ENCODE data around the gene GRK1.

The GRK1 gene

DNA sequence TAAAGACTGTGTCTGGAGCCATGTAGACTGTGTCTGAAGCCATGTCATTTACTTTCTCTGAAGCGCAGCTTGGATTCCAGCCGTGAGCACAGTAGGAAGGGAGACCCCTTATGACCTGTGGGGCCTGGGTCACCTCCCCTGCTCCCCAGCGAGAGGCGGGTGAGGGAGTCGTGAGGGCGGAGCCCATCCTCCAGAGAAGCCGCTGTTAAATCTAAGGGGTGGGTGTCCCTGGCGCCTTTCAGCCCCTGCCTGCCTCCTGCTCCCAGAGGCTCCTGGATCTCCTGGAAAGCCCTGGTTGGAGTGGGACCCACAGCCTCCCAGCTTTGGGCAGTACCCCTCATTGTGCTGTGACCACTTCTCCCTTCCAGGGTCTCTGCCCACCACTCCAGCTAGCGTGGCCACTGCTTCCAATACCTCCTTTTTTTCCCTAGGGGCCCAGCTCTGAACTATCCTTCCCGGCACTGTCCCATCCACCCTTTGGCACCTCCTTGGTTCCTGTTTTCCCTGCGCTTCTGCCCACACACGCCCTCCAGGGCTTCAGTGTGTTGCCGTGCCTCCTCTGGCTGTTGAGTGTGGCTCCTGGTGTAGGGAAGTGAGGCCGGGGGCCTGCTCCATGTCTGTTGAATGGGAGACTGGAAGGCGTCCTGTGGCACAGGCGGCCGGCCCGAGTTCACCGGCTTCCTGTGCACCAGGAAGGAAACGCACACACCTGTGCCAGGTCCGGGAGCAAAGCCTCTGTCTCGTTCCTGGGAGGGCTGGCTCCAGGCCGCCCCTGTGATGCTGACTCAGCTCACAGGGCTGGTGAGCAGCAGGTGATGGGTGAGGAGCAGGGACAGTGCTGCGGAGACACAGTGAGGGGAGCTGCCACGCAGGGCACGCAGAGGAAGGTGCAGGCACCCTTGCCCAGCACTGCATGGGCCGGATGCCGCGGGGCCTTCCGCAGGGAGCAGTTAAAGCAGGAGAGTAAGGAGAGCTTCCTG, 38.4 kb upstream of the GRK1 start:
- in situ Hi-C loops (cut with HindIII; ENCODE audit: low sequenced_read_pairs) = no loop called here
- no peak for TF ChIP-seq CTCF (IDR thresholded peaks at IDR 0.05; ENCODE audit: low read depth, low read length, missing control alignments)
- no peak overlapping the region for H3K4me3 ChIP-seq (ENCODE audit: low read depth, low read length)
- DNase-seq (ENCODE audit: low read depth) = no peak

GRCh38 chr13:113629866-113630265, 37.2 kb upstream of the GRK1 start:
- H3K4me3 ChIP-seq (ENCODE audit: low read depth, low read length) = no peak overlapping the region
- TF ChIP-seq CTCF (IDR thresholded peaks at IDR 0.05; ENCODE audit: low read depth, low read length, missing control alignments) = no peak
- DNase-seq (ENCODE audit: low read depth) = no peak
- in situ Hi-C loops (cut with HindIII; ENCODE audit: low sequenced_read_pairs) = no loop called here

DNA sequence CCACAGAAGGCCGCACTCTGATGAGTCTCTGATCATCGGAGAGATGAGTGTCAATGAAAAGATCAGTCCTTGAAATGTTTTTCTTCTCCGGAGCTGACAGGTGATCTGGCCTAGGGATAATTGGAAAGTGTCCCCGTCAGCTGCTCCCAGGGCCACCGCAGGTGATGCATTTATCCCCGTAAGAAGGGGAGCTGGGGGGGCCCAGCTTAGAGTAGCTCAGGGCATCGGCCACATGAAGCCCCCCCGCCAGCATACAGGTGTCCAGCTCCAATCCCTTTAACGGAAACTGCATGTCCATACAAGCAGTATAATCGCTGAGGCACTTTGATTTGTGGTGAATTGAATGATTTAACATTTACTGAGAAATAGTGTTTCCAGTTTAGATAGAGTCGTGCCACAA, 36.7 kb upstream of the GRK1 start:
- no peak for TF ChIP-seq CTCF (IDR thresholded peaks at IDR 0.05; ENCODE audit: low read depth, low read length, missing control alignments)
- in situ Hi-C loops (cut with HindIII; ENCODE audit: low sequenced_read_pairs) = no loop called here

GRCh38 chr13:113630804-113631203, 36.2 kb upstream of the GRK1 start:
- no peak for TF ChIP-seq CTCF (IDR thresholded peaks at IDR 0.05; ENCODE audit: low read depth, low read length, missing control alignments)
- in situ Hi-C loops (cut with HindIII; ENCODE audit: low sequenced_read_pairs) = no loop called here
- no peak for DNase-seq (ENCODE audit: low read depth)
- H3K4me3 ChIP-seq (ENCODE audit: low read depth, low read length) = no peak overlapping the region

More for the DNA sequence above, 36.7 kb upstream of the GRK1 start:
- no peak overlapping the region for H3K4me3 ChIP-seq (ENCODE audit: low read depth, low read length)
- no peak for DNase-seq (ENCODE audit: low read depth)

DNA sequence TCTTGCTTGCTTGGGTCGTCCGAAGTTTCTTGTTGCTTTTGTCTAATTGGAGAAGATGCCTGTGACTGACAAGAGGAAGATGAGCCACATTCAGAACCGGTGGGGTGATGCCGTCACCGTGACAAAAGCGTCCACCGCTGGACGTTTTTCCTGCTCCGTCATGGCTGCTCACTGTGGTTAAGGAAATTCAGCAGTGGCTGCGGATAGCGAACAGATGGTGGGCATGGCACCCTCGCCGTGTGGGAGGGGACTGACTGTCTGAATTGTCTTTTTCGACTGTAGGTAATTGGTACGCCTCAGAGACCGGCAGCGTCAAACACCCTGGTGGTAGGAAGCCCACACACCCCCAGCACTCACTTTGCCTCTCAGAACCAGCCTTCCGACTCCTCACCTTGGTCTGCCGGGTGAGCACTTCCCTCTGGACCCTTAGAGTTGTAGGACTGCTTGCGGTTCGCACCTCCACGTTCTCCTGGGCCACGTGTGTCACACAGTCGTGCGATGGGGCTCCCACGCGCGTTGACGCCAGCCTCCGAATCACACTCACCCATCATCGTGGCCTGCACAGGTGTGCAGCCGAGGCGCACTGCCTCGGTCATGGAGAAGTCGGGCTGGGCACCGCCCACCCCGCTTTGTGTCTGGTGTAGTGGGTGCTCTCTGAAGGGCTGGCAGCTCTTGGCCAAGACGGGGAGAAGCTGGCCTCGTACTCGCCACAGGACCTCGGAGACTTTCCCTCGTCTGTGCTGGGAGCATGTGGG, 35.5 kb upstream of the GRK1 start:
- TF ChIP-seq CTCF (IDR thresholded peaks at IDR 0.05; ENCODE audit: low read depth, low read length, missing control alignments) = no peak
- DNase-seq (ENCODE audit: low read depth) = no peak
- H3K4me3 ChIP-seq (ENCODE audit: low read depth, low read length) = no peak overlapping the region
- in situ Hi-C loops (cut with HindIII; ENCODE audit: low sequenced_read_pairs) = no loop called here

GRCh38 chr13:113632706-113633484, 34.1 kb upstream of the GRK1 start:
- H3K4me3 ChIP-seq (ENCODE audit: low read depth, low read length) = no peak overlapping the region
- TF ChIP-seq CTCF (IDR thresholded peaks at IDR 0.05; ENCODE audit: low read depth, low read length, missing control alignments) = no peak
- in situ Hi-C loops (cut with HindIII; ENCODE audit: low sequenced_read_pairs) = no loop called here
- DNase-seq (ENCODE audit: low read depth) = no peak

Data from astrocyte of the cerebellum (primary cell).